ENCODE results near the gene TMPRSS6. TPM values are rescaled to one million over a fixed set of nuclear protein-coding genes. Genes with fewer than 3 reads are reported as not detected.

TMPRSS6 gene
- polyA plus RNA-seq, 1 experiment: not detected

DNA sequence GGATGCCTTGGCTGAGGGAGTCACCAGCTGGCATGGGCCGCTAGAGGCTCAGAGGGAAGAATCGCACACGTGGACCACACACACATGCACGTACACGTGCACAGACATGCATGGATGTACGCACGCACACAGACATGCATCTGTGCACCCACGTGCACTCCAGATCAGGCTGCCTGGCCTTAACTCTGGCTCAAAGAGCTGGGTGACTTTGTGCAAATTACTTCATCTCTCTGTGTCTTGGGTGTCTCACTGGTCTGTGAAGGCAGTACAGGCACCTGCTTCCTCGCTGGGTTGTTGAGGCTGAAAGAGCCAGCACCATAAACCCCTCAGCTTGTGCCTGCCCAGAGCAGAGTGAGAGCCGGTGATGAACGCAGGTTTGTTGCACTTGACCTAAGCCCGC is 28.7 kb downstream of the TMPRSS6 start:
- H3K27me3 ChIP-seq (ENCODE audit: control insufficient read depth, insufficient read depth, low read length): peaks cover 8% of the 10 kb centered on the region
- no peak for DNase-seq (ENCODE audit: low read depth)
- ChIA-PET POLR2A (no interaction called here), CTCF (interaction anchor here (1.4 to 2.3 kb wide), 3 partner anchors 11 to 179 kb away, joined by 4 to 9 read pairs (median 7); no protein-coding TSS in a partner anchor)
- TF ChIP-seq, protein P1, sequence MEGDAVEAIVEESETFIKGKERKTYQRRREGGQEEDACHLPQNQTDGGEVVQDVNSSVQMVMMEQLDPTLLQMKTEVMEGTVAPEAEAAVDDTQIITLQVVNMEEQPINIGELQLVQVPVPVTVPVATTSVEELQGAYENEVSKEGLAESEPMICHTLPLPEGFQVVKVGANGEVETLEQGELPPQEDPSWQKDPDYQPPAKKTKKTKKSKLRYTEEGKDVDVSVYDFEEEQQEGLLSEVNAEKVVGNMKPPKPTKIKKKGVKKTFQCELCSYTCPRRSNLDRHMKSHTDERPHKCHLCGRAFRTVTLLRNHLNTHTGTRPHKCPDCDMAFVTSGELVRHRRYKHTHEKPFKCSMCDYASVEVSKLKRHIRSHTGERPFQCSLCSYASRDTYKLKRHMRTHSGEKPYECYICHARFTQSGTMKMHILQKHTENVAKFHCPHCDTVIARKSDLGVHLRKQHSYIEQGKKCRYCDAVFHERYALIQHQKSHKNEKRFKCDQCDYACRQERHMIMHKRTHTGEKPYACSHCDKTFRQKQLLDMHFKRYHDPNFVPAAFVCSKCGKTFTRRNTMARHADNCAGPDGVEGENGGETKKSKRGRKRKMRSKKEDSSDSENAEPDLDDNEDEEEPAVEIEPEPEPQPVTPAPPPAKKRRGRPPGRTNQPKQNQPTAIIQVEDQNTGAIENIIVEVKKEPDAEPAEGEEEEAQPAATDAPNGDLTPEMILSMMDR (IDR thresholded peaks at IDR 0.05; ENCODE audit: insufficient read depth, low read depth, low read length): no peak
- H3K36me3 ChIP-seq (ENCODE audit: control insufficient read depth, insufficient read depth, low read length): no peaks in the 10 kb centered on the region
- H3K4me3 ChIP-seq (ENCODE audit: low read depth, low read length): no peak overlapping the region

DNA sequence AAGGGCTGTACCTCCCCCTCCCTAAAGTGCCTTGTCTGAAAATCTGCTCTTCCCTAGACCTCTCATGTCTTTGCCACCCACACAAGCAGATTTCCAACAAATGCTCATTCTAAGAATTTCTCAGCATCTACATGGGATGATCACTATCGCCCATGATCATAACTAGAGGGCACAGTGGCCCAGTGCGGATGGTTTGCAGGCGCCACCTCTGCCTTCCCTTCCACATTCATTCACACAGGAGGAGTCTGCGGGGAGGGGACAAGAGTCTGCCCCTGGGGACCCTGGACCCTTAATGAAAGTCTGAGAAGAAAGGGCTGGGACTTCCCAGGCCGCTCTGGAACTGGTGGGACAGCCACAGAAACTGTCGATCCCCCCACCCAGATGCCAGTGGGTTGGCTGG is 29.1 kb downstream of the TMPRSS6 start:
- DNase-seq (ENCODE audit: low read depth): no peak
- TF ChIP-seq, protein P1 (IDR thresholded peaks at IDR 0.05; ENCODE audit: insufficient read depth, low read depth, low read length): no peak
- Histone ChIP-seq H3K4me3 (ENCODE audit: low read depth, low read length) (no peak overlapping the region), H3K27me3 (ENCODE audit: control insufficient read depth, insufficient read depth, low read length) (peaks cover 8% of the 10 kb centered on the region), H3K36me3 (ENCODE audit: control insufficient read depth, insufficient read depth, low read length) (no peaks in the 10 kb centered on the region)
- ChIA-PET POLR2A (no interaction called here), CTCF (interaction anchor here (0.8 to 2.3 kb wide), 3 partner anchors 40 to 179 kb away, joined by 3 to 7 read pairs (median 5); no protein-coding TSS in a partner anchor)

DNA sequence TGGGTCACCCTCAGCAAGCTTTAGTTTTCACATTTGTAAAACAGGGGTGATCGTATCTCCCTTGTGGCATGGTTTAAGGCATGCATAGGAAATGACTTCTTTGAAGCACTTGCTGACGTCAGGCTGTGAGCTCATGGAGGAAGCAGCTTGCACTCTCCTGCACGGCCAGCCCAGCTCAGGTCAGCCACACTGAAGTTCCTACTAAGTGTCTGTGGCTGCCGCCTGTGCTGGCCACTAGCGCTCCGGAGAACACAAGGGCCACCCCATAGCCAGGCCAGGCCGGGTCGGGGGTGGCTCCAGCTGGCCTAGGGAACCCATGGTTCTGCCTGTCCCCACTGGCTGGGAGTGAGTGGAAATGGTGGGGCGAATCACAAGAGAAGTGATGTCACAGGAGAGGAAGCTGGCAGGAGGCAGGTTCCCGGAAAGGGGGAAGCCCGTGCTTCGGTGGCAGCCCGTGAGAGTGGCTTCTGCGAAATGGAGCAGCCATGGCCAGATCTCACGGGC is 29.8 kb downstream of the TMPRSS6 start:
- ChIA-PET POLR2A (no interaction called here), CTCF (interaction anchor here (0.6 to 2.3 kb wide), 7 partner anchors 25 to 180 kb away, joined by 3 to 8 read pairs (median 3); no protein-coding TSS in a partner anchor)
- DNase-seq (ENCODE audit: low read depth): no peak
- no peaks in the 10 kb centered on the region for H3K36me3 ChIP-seq (ENCODE audit: control insufficient read depth, insufficient read depth, low read length)
- H3K27me3 ChIP-seq (ENCODE audit: control insufficient read depth, insufficient read depth, low read length): peaks cover 8% of the 10 kb centered on the region
- no peak overlapping the region for H3K4me3 ChIP-seq (ENCODE audit: low read depth, low read length)
- TF ChIP-seq, protein P1 (IDR thresholded peaks at IDR 0.05; ENCODE audit: insufficient read depth, low read depth, low read length): no peak

DNA sequence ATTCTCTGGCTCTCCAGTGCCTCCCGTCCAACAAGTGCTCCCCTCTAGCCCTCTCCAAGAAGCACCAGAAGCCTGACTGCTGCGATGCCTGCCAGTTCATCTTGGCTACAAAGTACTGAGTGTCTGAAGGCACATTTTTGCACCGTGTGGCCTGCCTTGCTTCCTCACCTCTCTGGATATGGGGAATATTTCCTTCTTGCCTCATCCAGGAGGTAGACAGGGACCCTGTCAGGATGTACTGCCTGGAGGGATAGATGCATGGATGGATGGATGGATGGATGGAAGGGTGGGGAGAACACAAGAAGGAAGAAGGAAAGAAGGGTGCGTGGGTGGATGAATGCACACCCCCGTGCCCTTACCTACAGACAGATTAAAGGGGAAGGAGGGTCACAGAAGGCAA is 30.4 kb downstream of the TMPRSS6 start:
- TF ChIP-seq, protein P1 (IDR thresholded peaks at IDR 0.05; ENCODE audit: insufficient read depth, low read depth, low read length): no peak
- no peak overlapping the region for H3K4me3 ChIP-seq (ENCODE audit: low read depth, low read length)
- peaks cover 8% of the 10 kb centered on the region for H3K27me3 ChIP-seq (ENCODE audit: control insufficient read depth, insufficient read depth, low read length)
- CTCF ChIA-PET: interaction anchor here (0.7 to 2.3 kb wide), 5 partner anchors 25 to 180 kb away, joined by 3 to 8 read pairs (median 5); no protein-coding TSS in a partner anchor
- DNase-seq (ENCODE audit: low read depth): no peak
- POLR2A ChIA-PET: no interaction called here
- H3K36me3 ChIP-seq (ENCODE audit: control insufficient read depth, insufficient read depth, low read length): no peaks in the 10 kb centered on the region

DNA sequence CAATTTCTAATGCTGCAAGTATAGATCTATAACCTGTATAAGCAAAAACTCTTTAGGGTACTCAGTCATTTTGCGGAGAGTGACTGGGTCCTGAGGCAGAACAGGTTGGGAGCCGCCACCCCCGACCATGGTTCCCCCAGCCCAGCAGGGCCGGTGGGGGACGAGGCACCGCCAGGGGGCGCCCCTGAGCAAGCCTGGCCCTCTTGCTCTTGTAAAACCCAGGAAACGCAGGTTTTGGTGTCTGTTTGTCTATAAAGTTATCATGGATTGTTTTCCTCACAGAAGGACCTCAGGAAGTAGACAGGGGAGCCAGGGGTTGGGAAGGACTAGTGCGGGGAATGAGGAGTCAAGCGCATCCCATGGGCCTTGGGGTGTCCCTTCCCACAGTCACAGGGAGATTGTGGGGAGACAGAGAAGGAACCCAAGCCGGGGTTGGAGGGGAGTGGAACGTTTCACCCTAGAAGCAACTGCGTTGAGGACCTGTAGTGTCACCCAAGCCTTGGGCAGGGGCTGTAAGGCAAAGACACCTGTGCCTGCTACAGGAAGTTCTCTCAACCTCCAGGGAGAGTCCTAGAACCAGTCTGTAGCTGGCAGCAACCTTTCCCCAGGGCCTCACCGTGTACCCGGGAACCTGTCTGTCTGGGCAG is 31.6 kb downstream of the TMPRSS6 start:
- no peak for DNase-seq (ENCODE audit: low read depth)
- TF ChIP-seq, protein P1 (IDR thresholded peaks at IDR 0.05; ENCODE audit: insufficient read depth, low read depth, low read length): peak; percentile 99
- POLR2A ChIA-PET: no interaction called here
- CTCF ChIA-PET: interaction anchor here (0.8 to 2.1 kb wide), 7 partner anchors 63 to 182 kb away, joined by 3 to 13 read pairs (median 5); no protein-coding TSS in a partner anchor
- Histone ChIP-seq H3K36me3 (ENCODE audit: control insufficient read depth, insufficient read depth, low read length) (no peaks in the 10 kb centered on the region), H3K4me3 (ENCODE audit: low read depth, low read length) (no peak overlapping the region), H3K27me3 (ENCODE audit: control insufficient read depth, insufficient read depth, low read length) (peaks cover 8% of the 10 kb centered on the region)

All from BJ (cell line).